ENCODE results near the gene OR51F1.

DNA sequence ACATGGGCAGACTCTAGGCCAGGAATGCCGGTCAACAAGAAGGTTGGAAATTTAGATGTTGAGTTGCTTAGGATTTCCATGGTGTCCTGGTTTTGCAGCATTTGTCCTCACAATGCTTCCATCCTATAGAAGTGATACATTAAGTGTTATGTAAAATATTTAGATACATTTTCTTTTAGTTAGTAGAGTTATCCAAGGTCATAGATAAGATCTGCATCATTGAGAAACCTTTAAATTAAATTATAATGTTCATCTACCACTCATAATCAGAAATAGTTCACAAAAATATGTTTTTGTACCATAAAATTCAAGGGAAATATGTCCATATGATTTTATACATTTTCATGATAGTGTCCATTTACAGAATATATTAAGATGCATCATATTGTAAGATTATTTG, at the start of gene OR51F1:
- TF ChIP-seq, protein P1, sequence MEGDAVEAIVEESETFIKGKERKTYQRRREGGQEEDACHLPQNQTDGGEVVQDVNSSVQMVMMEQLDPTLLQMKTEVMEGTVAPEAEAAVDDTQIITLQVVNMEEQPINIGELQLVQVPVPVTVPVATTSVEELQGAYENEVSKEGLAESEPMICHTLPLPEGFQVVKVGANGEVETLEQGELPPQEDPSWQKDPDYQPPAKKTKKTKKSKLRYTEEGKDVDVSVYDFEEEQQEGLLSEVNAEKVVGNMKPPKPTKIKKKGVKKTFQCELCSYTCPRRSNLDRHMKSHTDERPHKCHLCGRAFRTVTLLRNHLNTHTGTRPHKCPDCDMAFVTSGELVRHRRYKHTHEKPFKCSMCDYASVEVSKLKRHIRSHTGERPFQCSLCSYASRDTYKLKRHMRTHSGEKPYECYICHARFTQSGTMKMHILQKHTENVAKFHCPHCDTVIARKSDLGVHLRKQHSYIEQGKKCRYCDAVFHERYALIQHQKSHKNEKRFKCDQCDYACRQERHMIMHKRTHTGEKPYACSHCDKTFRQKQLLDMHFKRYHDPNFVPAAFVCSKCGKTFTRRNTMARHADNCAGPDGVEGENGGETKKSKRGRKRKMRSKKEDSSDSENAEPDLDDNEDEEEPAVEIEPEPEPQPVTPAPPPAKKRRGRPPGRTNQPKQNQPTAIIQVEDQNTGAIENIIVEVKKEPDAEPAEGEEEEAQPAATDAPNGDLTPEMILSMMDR (IDR thresholded peaks at IDR 0.05), result no peak
- no peak for TF ChIP-seq POLR2A (IDR thresholded peaks at IDR 0.05)

Data from body of pancreas (tissue), 4 donors.